Duodenal mucosa (tissue), 2 donors: Measurements from ENCODE around the gene PIP5K1B.
A peak's percentile ranks its signal among the peaks of the same experiment; 100 is the strongest.

Source experiments
- H3K27ac ChIP-seq: one replicate; pipeline ENCODE4 v1.7.0; 2013; ENCODE audit warnings: low read depth, low read length
- H3K27me3 ChIP-seq, 2 donors: one replicate each; pipeline ENCODE4 v1.7.0; 2013; ENCODE audit warnings: low read length in 2 of 2, control low read depth in 1 of 2; ENCODE audit not compliant: insufficient read depth in 2 of 2, control insufficient read depth in 1 of 2
- H3K36me3 ChIP-seq, 2 donors: one replicate each; pipeline ENCODE4 v1.7.0; 2013; ENCODE audit warnings: low read length in 2 of 2, control low read depth in 1 of 2; ENCODE audit not compliant: insufficient read depth in 2 of 2, control insufficient read depth in 1 of 2
- H3K4me1 ChIP-seq, 2 donors: one replicate each; pipeline ENCODE4 v1.7.0; 2013; ENCODE audit warnings: low read length in 2 of 2, control low read depth in 1 of 2; ENCODE audit not compliant: insufficient read depth in 2 of 2, control insufficient read depth in 1 of 2
- H3K4me3 ChIP-seq, 2 donors: one replicate each; pipeline ENCODE4 v1.7.0; 2013; ENCODE audit warnings: low read length in 2 of 2, low read depth in 1 of 2
- H3K9ac ChIP-seq, 2 donors: one replicate each; pipeline ENCODE4 v1.7.0; 2013; ENCODE audit warnings: low read length in 2 of 2, low read depth in 1 of 2
- H3K9me3 ChIP-seq, 2 donors: one replicate each; pipeline ENCODE4 v1.7.0; 2013; ENCODE audit warnings: low read length in 2 of 2, control low read depth in 1 of 2; ENCODE audit not compliant: control insufficient read depth in 1 of 2

The PIP5K1B gene

GRCh38 chr9:68706363-68707201 is 1.5 kb downstream of the PIP5K1B start:
- Histone ChIP-seq H3K4me3 (peak overlapping the region; percentile 84 to 95), H3K9ac (peak overlapping the region; percentile 89 to 98), H3K36me3 (no peaks in the 10 kb centered on the region), H3K27ac (peak overlapping the region; percentile 83), H3K27me3 (peaks cover 4 to 11% of the 10 kb centered on the region in 2 donors), H3K4me1 (peaks cover 36 to 41% of the 10 kb centered on the region in 2 donors), H3K9me3 (no peaks in the 10 kb centered on the region)

- Histone ChIP-seq H3K4me1 (peaks cover 41 to 54% of the 10 kb centered on the region in 2 donors), H3K9me3 (no peaks in the 10 kb centered on the region), H3K27ac (peak overlapping the region; percentile 83), H3K27me3 (peaks cover 4 to 11% of the 10 kb centered on the region in 2 donors), H3K36me3 (no peaks in the 10 kb centered on the region), H3K4me3 (peak overlapping the region; percentile 84 to 95), H3K9ac (peak overlapping the region; percentile 89 to 98)
Measured at GRCh38 chr9:68707801-68708488, 2.9 kb downstream of the PIP5K1B start.

- H3K27me3 ChIP-seq, result peaks cover 4 to 11% of the 10 kb centered on the region in 2 donors
Measured at GRCh38 chr9:68708513-68708912, 3.5 kb downstream of the PIP5K1B start.

GRCh38 chr9:68709291-68710110 is 4.5 kb downstream of the PIP5K1B start:
- Histone ChIP-seq H3K27me3 (peaks cover 4 to 11% of the 10 kb centered on the region in 2 donors), H3K27ac (no peak overlapping the region), H3K36me3 (no peaks in the 10 kb centered on the region), H3K4me3 (no peak overlapping the region), H3K9me3 (no peaks in the 10 kb centered on the region), H3K9ac (no peak overlapping the region), H3K4me1 (peaks cover 41 to 63% of the 10 kb centered on the region in 2 donors)

More at GRCh38 chr9:68708513-68708912, 3.5 kb downstream of the PIP5K1B start:
- no peaks in the 10 kb centered on the region for H3K36me3 ChIP-seq
- H3K9ac ChIP-seq, result peak overlapping the region in 1 of 2 donors; percentile 98
- peaks cover 41 to 58% of the 10 kb centered on the region in 2 donors for H3K4me1 ChIP-seq
- no peaks in the 10 kb centered on the region for H3K9me3 ChIP-seq
- H3K27ac ChIP-seq, result peak overlapping the region; percentile 12
- peak overlapping the region in 1 of 2 donors; percentile 84 for H3K4me3 ChIP-seq

- no peaks in the 10 kb centered on the region for H3K36me3 ChIP-seq
- H3K4me3 ChIP-seq, result no peak overlapping the region
- H3K27ac ChIP-seq, result no peak overlapping the region
- H3K27me3 ChIP-seq, result peaks cover 4 to 11% of the 10 kb centered on the region in 2 donors
- peaks cover 44 to 68% of the 10 kb centered on the region in 2 donors for H3K4me1 ChIP-seq
- H3K9ac ChIP-seq, result peak overlapping the region in 1 of 2 donors; percentile 10
- H3K9me3 ChIP-seq, result no peaks in the 10 kb centered on the region
Measured at GRCh38 chr9:68710111-68710471, 5.1 kb downstream of the PIP5K1B start.

GRCh38 chr9:68711281-68711680 is 6.2 kb downstream of the PIP5K1B start:
- Histone ChIP-seq H3K36me3 (no peaks in the 10 kb centered on the region), H3K4me3 (no peak overlapping the region), H3K9me3 (no peaks in the 10 kb centered on the region), H3K27ac (no peak overlapping the region), H3K9ac (no peak overlapping the region), H3K4me1 (peaks cover 47 to 72% of the 10 kb centered on the region in 2 donors), H3K27me3 (peaks cover 4 to 11% of the 10 kb centered on the region in 2 donors)

GRCh38 chr9:68711932-68712331 is 6.9 kb downstream of the PIP5K1B start:
- peaks cover 4 to 6% of the 10 kb centered on the region in 2 donors for H3K27me3 ChIP-seq
- no peaks in the 10 kb centered on the region for H3K36me3 ChIP-seq
- H3K4me1 ChIP-seq, result peaks cover 47 to 72% of the 10 kb centered on the region in 2 donors
- no peak overlapping the region for H3K27ac ChIP-seq
- no peak overlapping the region for H3K4me3 ChIP-seq
- no peak overlapping the region for H3K9ac ChIP-seq
- no peaks in the 10 kb centered on the region for H3K9me3 ChIP-seq

- H3K36me3 ChIP-seq, result no peaks in the 10 kb centered on the region
- no peak overlapping the region for H3K27ac ChIP-seq
- no peaks in the 10 kb centered on the region for H3K27me3 ChIP-seq
- peaks cover 38 to 76% of the 10 kb centered on the region in 2 donors for H3K4me1 ChIP-seq
- peak overlapping the region in 1 of 2 donors; percentile 3 for H3K9ac ChIP-seq
- H3K9me3 ChIP-seq, result no peaks in the 10 kb centered on the region
- no peak overlapping the region for H3K4me3 ChIP-seq
Measured at GRCh38 chr9:68714416-68715180, 9.6 kb downstream of the PIP5K1B start.

GRCh38 chr9:68715181-68715456 is 10.1 kb downstream of the PIP5K1B start:
- H3K27ac ChIP-seq, result peak overlapping the region; percentile 5
- H3K27me3 ChIP-seq, result no peaks in the 10 kb centered on the region
- H3K4me1 ChIP-seq, result peaks cover 38 to 79% of the 10 kb centered on the region in 2 donors
- H3K36me3 ChIP-seq, result no peaks in the 10 kb centered on the region
- H3K4me3 ChIP-seq, result no peak overlapping the region
- no peaks in the 10 kb centered on the region for H3K9me3 ChIP-seq
- H3K9ac ChIP-seq, result peak overlapping the region in 1 of 2 donors; percentile 3
